ENCODE measurements around the gene LRRC23.
"Not testable (repeated sequence)": the region's sequence is repeated elsewhere in the genome, so short reads cannot be mapped to it uniquely, and the experiment has no call there.

The LRRC23 gene, protein sequence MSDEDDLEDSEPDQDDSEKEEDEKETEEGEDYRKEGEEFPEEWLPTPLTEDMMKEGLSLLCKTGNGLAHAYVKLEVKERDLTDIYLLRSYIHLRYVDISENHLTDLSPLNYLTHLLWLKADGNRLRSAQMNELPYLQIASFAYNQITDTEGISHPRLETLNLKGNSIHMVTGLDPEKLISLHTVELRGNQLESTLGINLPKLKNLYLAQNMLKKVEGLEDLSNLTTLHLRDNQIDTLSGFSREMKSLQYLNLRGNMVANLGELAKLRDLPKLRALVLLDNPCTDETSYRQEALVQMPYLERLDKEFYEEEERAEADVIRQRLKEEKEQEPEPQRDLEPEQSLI

DNA sequence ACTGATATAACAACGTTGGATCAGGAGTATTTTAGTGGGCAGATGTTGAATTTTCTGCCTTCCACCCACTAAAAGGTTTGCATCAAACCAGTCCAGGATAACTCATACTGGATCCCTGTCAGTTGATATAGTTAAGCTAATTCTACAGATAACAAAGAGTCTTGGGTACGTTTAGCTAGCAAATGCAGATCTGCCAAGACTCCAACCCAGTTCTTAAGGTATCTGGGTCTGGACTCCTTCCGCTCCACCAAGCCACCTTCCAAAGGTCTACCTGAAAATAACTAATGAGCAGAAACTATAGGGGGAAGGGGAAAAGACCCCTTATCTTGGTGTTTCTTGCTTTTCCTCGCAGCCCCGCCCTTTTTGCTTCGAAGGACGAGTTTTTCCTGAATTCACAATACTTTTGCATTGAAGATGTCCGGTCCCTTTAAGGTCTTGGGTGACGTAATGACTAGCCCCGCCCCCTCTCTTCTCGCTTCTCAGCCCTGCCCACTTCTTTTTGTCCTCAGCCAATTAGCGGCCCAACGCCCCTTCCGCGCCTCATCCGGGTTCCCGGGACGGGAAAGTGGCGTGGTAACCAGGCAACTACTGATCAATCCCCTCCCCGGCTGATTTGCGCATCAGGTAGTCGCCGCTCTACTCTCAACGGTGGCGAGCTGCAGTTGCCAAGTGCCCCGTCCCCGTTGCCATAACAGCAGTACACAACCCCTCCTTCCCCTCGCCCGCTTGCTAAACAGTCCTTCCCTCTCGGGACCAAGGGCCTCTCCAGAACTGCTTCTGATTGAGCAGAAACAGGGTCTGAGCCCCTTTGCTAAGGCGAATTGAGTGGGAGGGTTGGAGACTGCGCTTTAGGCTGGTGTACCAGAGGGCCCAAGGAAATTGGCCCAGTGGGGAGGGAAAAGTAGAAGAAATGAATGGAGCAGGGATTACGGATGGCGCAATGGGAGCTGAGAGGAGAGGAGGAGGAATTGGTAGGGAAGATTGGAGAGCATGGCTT is at the start of gene LRRC23:
TSS of gene LRRC23 (plus strand) at position 543 of the 997 bp plus-strand sequence. CDS start 812 bp downstream, outside the sequence.
- DNase-seq, result peak; percentile 86

DNA sequence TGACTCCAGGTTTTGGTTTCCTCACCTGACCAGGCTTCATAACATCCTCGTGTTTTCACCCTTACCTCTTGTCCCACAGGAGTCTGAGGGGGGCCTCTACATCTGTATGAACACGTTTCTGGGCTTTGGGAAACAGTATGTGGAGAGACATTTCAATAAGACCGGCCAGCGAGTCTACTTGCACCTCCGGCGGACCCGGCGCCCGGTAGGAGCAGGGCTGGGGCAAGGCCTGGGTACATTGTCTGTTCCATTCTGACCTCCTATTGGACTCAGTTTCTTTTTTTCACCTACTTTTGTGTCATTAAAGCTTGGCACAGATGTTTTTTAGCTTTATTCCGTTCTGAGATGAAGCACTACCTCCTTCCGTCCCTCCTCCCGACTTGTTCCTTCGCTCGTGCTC is 49.3 kb upstream of the LRRC23 start:
- DNase-seq, result no peak

DNA sequence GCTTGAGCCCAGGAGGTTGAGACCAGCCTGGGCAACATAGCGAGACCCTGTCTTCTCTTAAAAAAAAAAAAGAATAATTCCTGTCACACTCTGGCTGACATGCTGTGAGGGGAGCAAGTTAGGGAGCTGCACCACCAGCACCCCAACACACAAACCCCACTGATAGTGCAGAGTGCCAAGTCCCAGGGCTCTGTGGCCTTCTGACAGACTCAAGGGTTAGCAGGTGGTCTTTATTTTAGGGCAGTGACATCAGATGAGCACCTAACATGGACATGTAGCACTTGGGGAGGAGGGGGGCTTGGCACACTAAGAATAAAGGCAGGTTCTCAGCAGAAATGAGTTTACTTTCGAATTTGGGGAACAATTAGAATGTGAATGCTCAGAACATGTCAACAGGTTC is 45.8 kb upstream of the LRRC23 start:
- no peak for DNase-seq

DNA sequence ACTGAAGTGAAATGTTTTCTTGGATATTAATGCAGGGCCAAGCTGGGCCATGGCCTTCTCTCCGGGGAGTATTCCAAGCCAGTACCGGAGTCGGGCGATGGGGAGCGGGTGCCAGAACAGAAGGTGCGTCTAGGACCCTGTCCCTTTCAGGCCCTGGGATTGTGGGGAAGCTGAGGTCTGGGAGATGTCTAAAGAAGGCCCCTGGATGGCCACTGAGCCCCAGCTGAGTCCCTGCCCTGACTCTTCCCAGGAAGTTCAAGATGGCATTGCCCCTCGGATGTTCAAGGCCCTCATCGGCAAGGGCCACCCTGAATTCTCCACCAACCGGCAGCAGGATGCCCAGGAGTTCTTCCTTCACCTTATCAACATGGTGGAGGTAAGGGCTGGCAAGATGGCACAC is 44.5 kb upstream of the LRRC23 start:
- no peak for DNase-seq

DNA sequence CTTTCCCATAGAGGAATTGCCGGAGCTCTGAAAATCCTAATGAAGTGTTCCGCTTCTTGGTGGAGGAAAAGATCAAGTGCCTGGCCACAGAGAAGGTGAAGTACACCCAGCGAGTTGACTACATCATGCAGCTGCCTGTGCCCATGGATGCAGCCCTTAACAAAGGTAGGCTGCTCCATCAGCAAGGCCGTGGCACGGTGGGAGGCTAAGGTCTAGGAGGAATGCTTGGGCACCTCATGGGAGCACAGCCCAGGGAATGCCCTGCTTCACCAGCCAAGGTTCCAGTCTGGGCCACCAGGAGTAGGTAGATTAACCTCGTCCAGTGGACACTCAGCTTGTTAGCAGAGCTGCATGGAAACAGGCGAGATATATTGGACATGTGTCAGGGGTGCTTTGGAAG is 43.7 kb upstream of the LRRC23 start:
- no peak for DNase-seq

DNA sequence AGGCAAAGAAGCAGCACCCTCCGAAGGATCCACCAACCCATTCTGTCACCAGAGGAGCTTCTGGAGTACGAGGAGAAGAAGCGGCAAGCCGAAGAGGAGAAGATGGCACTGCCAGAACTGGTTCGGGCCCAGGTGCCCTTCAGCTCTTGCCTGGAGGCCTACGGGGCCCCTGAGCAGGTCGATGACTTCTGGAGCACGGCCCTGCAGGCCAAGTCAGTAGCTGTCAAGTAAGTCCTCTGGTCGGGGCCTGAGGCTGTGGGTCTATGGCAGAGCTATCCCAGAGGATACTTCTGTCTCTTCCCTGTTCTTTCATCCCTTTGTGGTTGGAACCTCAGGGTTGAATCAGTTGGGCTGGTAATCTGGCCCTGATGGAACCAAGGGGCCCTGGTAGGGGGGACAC is 43.2 kb upstream of the LRRC23 start:
- DNase-seq, result no peak

DNA sequence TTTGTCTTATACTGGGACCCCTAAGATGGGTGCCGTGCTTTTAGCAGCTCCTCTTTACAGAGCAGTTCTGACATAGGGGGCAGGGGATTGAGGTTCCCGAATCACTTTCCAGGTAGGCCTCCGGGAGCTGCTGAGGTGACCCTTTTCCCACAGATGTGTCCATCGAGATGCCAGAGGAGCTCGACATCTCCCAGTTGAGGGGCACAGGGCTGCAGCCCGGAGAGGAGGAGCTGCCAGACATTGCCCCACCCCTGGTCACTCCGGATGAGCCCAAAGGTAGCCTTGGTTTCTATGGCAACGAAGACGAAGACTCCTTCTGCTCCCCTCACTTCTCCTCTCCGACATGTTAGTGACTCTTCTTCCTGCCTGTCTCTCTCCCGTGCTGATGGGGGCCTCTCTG is 41.6 kb upstream of the LRRC23 start:
- DNase-seq, result no peak

DNA sequence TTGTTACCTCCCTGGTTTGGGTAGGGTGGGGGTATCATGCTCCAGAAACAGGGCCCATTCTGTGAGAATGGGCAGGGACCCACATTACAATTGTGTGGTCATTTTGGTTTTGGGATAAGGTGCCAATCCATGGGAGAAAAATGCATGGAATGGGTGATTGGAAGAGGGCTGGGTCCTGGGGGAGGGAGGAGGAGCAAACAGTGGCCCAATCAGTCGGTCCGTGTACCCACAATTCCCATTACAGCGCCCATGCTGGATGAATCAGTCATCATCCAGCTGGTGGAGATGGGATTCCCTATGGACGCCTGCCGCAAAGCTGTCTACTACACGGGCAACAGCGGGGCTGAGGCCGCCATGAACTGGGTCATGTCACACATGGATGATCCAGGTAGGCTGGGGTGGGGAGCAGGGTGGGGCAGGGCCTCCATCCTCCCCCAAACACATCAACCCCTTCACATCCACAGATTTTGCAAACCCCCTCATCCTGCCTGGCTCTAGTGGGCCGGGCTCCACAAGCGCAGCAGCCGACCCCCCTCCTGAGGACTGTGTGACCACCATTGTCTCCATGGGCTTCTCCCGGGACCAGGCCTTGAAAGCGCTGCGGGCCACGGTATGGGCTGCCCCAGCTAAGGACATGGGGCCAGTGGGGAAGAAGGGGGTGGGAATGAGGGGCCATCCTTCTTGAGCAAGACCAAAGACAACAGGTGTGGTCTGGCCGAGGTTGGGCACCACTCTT is 40.9 kb upstream of the LRRC23 start:
- no peak for DNase-seq

DNA sequence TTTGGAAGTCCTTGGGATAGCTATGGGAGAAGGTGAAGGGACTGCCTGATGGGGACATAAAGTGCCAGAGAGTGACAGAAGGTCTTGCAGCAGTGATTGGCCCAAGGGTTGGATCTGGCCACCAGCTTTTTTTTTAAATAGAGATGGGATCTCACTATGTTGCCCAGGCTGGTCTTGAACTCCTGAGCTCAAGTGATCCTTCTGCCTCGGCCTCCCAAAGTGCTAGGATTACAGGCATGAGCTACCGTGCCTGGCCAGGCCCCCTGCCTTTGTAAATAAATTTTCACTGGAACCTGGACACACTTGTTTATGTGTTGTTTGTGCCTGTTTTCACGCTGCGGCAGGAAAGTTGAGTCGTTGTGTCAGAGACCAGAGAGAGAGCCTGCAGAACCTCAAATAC is 39.3 kb upstream of the LRRC23 start:
- DNase-seq, result not testable (repeated sequence)

DNA sequence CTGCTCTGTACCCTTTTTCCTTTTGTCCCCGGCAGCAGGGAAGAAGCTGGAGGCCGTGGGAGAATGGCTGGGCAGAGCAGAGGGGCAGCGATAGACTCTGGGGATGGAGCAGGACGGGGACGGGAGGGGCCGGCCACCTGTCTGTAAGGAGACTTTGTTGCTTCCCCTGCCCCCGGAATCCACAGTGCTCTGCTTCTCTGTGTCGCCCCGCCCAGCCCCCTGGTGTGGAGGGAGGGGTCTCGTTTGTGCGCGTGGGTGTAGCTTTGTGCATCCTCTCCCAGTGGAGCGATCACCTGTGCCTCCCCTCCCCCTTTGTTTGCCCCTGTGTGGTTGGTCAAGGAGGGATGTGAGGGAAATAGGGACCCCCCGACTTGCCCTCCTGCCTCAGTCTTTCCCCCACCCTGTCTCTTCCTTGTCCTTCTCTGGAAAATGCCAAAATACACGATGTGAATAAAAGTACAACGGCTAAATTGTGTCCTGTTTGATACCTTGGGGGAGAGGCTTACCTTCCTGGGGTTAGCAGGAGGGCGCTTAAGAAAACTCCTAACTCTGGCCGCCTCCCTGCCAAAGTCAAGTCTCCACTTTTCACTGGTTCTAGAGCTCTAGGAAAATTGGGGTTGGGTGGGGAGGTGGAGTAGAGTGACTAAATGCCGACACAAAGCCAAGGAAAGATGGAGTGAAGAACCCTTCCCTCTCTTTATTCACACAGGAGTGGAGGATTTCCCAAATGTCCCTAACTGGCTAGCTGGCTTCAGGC is 38.3 kb upstream of the LRRC23 start:
- DNase-seq, result no peak

DNA sequence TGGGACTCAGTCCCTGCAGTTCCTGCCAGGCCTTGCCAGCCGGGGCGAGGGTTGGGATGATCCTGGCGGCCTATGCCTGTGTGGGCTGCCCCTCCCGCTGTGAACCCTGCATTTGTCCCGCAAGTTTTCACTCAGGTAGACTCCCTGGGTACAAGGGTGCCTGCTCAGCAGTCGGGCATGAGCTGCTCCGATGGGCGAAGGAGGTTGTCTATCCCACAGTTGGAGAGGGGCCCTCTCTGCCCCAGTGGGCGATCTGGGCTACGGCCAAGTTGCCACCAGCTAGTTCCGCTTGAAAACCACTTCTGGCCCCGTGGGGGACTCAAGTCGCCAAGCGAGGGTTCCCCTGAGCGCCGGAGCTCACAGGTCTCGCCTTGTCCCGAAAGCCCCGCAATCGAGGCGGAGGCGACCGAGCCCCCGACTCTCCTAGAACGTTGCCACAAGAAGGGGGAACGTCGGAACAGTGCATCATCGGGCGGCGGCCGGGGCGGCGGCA is 37.7 kb upstream of the LRRC23 start:
- DNase-seq, result no peak

DNA sequence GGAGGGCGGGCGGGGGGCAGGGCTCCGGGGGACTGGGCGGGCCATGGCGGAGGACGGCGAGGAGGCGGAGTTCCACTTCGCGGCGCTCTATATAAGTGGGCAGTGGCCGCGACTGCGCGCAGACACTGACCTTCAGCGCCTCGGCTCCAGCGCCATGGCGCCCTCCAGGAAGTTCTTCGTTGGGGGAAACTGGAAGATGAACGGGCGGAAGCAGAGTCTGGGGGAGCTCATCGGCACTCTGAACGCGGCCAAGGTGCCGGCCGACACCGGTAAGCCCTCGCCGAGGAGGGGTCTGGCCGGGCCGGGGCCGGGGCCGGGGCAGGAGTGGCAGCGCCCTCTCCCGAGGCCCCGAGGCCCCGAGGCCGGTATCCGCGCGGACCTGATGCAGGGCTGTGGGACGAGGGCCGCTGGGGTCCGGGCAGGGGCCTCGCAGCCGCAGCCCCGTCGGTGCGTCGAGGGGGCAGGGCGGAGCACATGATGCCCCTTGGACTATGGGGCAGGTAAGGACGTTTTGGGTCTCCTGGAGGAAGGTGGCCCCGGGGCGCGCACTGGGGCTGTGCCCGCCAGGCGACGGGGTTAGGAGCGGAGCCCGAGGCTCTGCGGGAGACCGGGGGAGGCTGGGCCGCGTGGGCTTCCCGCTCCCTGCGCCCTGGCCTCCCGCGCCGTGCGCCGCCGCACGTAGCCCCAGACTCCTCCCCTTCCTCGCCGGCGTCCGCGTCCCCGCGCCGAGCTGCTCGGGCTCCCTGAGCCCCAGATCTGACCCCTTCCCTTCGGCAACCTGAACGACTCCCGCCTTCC is 37.0 kb upstream of the LRRC23 start, which contains the start of gene TPI1:
TSS of gene TPI1 (plus strand) at position 119 of the 798 bp plus-strand sequence. CDS start at position 155, 36 bp downstream.
- DNase-seq, result peak; percentile 51

DNA sequence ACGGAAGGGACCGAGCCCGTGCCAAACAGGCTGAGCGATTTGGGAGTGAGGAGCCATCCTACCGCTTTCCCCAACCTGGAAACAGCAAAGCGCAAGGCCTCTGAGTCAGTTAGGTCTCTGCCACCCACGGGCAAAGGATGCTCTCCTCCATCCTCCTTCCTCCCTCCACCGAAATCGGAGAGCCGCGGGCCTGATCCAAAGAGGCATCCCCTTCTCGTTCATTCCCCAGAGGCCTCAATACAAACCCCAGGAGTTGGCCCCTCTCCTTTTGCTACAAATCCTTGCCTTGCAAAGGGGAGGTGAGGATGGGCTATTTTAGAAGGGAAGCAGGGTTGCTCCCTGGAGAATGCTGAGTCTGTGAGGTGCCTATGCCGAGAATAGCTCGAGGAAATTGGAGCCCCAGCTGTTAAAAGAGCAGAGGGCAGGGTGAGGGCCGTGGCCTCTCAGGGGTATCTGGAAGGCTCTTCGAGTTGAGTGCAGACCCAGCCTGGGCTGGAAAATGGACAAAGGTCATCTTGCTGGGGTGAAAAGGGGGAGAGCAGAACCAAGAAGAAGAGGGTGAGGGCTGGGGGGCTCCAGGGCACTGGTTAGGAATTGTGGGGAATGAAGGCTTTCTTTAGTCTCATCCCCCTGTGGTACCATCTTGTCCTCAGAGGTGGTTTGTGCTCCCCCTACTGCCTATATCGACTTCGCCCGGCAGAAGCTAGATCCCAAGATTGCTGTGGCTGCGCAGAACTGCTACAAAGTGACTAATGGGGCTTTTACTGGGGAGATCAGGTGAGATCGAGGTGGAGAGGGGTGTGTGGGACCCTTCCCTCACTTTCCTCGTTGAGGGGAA is 36.2 kb upstream of the LRRC23 start:
- DNase-seq, result no peak

DNA sequence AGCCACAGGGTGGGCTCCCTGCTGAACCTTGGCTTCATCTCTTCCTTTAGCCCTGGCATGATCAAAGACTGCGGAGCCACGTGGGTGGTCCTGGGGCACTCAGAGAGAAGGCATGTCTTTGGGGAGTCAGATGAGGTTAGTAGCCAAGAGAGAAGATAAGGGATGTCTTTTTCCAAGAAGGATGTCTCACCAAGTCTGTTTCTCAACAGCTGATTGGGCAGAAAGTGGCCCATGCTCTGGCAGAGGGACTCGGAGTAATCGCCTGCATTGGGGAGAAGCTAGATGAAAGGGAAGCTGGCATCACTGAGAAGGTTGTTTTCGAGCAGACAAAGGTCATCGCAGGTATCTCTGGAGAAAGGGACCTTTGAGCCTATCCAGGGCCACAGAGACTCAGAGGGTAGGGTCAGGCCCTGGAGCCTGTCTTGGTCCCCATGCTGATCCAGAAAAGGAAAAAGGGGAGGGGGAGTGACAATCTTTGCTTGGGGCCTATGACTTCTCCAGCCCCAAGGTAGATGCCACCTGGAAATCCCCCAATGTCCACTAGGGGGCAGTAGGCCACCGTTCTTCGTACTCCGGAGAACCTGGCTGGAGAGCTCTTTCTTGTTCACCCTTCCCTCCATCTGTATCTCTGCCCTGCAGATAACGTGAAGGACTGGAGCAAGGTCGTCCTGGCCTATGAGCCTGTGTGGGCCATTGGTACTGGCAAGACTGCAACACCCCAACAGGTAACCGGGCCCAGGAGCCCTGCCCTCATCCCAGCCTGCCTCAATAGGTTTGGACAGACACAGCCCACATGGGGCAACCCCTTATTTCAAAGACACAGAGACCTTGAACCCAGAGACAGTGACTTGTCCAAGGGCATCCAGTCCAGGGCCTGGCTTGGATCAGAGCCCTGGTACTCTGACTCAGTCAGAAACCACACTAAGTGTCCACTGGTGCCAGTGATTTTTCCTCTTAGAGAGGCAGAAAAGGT is 35.3 kb upstream of the LRRC23 start:
- no peak for DNase-seq

DNA sequence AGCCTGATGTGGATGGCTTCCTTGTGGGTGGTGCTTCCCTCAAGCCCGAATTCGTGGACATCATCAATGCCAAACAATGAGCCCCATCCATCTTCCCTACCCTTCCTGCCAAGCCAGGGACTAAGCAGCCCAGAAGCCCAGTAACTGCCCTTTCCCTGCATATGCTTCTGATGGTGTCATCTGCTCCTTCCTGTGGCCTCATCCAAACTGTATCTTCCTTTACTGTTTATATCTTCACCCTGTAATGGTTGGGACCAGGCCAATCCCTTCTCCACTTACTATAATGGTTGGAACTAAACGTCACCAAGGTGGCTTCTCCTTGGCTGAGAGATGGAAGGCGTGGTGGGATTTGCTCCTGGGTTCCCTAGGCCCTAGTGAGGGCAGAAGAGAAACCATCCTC is 34.3 kb upstream of the LRRC23 start:
- not testable (repeated sequence) for DNase-seq

DNA sequence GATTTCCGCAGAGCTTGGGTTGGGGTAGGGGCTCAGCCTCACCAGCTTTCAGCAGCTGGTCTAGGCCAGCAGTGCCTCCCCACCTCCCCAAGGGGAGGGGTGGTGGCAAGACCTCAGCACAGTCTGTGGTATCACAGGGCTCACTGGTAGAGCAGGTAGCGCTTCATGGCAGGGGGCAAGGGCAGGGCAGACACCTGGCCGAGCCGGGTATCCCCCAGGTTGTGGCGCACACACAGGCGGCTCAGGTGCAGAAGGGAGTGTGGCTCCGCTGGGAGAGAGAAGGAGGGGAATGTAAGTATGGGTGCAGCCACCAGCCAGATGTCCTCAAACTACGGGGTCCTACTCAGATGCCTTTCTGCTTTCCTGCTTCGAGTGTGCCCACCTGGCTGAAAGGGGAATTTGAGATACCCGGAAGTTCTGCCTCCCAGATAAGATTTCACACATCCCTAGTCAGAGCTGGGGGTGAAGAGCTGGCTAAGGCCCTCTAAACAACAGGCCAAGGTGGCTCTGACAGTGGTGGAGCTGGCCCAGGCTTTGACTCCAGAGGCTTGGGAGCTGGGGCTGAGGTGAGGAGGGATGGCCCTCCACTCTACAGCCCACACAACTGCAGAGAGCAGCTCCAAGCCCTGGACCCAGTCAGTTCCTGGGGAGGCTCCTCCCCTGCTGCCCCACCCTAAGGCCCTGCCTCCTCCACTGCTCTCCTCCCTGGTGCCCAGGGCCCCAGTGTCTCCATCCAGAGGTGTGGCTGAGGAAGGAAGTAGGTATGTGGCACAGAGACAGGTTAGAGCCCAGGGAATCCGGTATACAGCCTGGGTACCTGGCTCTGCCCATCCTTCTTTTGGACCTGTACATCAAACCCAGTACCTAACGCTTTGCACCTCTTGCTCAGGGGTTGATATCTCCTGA is 33.3 kb upstream of the LRRC23 start:
- DNase-seq, result no peak

DNA sequence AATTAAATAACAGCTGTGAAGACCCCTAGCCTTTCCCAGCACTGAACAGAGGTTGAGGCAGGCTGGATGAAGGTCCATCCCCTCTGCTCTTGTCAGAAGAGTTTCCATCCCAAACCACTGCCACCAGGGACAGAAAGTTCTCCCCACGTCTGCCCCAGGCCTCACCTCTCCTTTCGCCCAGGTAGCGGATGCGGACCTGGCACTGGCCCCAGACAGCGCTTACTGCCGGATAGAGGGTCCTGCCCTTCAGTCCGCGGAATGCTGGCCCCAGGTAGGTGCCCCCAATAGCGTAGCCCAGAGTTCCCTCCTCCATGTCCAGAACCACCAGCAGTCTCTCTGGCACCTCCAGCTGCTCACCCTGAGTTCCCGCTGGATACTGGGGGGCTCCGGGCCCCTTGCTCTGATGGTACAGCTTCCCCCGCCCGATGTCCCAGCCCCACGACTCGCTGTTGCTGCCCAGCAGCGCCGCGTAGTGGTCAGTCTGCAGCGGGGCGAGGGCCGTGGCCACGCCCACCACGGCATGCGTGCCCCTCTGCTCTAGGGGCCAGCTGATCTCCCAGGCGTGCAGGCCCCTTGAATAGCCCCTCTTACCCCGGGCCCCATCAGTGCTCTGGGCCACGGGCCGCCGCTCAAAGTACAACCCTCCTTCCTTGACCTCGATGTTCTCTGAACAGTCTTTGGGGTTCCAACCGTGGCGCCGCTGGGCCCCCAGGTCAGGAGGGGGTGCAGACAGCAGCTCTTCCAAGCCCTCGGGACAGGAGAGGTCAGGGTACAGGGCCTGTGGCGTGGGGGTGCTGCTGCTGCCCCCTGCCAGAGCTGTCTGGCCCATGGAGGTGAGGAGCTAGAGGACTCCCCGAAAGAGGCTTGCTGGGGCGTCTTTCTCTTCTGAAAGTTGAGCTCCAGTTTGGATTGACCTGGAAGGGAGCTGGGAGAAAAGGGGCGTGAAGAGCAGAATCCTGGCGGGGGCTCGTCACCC is 32.3 kb upstream of the LRRC23 start:
- peak; percentile 23 for DNase-seq

Data from GF-D8 (cell line).